T-helper 2 cell treated with Interferon-gamma antibody and Interleukin-4, amounts not matched to agents 5 μg/mL and 100 μg/mL, for 36 hours (primary cell): ENCODE measurements around the gene CAMKK2.

Experiments used
- DNase-seq: peaks from one replicate; pipeline ENCODE4 v3.0.0; 2021; ENCODE audit warnings: low spot score
- H3K27ac Mint-ChIP-seq: one replicate; pipeline ENCODE4 v1.8.0; 2021; ENCODE audit warnings: mild to moderate bottlenecking, mixed read lengths
- H3K27me3 Mint-ChIP-seq: one replicate; pipeline ENCODE4 v1.8.0; 2021; ENCODE audit warnings: low read depth, mixed read lengths
- H3K36me3 Mint-ChIP-seq: one replicate; pipeline ENCODE4 v1.8.0; 2021; ENCODE audit warnings: low read depth, mixed read lengths
- H3K4me1 Mint-ChIP-seq: one replicate; pipeline ENCODE4 v1.8.0; 2021; ENCODE audit warnings: low read depth, mixed read lengths
- H3K4me3 Mint-ChIP-seq: one replicate; pipeline ENCODE4 v1.8.0; 2022; ENCODE audit warnings: mild to moderate bottlenecking, moderate library complexity, mixed read lengths
- H3K9me3 Mint-ChIP-seq: one replicate; pipeline ENCODE4 v1.8.0; 2021; ENCODE audit warnings: mixed read lengths

CAMKK2 gene

DNA sequence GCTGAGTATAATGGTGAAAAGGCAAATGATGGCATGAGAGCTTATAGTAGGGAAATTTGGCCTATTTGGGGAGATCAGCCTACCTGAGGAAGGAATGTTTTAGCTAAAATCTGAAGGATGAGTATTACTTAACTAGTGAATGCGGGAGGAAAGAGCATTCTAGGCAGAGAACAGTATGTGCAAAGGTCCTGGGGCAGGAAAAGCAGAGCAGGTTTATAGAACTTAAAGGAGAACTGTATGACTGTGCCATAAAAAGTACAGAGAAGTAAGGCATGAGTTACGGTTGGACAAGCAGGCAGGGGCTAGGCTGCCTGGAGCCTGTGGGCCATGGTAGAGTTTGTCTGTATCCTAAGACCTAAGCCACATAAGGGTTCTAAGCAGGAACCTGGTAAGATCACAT is 108.3 kb downstream of the CAMKK2 start:
- DNase-seq = no peak
- peaks cover 1% of the 10 kb centered on the region for H3K36me3 Mint-ChIP-seq
- no peak overlapping the region for H3K4me3 Mint-ChIP-seq
- no peaks in the 10 kb centered on the region for H3K9me3 Mint-ChIP-seq
- no peak overlapping the region for H3K27ac Mint-ChIP-seq
- H3K4me1 Mint-ChIP-seq = peaks cover 6% of the 10 kb centered on the region
- H3K27me3 Mint-ChIP-seq = no peaks in the 10 kb centered on the region
